ENCODE data around the gene PRLR. TPM values are rescaled to one million over a fixed set of nuclear protein-coding genes. Genes with fewer than 3 reads are reported as not detected.

The PRLR gene
- total and polyA plus RNA-seq, 2 of the 13 experiments (the other 11 are each of a cell fraction or from before 2014, with no cell fraction given): 12.2 to 13.3 TPM

GRCh38 chr5:35195472-35195852 is 34.8 kb downstream of the PRLR start (continued):
- peak; percentile 41; the same call in 1 of the 2 replicates for TF ChIP-seq PAXIP1 (CRISPR knock-in tag; conservative IDR thresholded peaks at IDR 0.05)
- TF ChIP-seq GABPB1 (CRISPR knock-in tag; IDR thresholded peaks at IDR 0.05): no peak
- no peak for TF ChIP-seq HDAC2 (CRISPR knock-in tag; IDR thresholded peaks at IDR 0.05)
- no peak for TF ChIP-seq CCDC6 (CRISPR knock-in tag; IDR thresholded peaks at IDR 0.05)
- TF ChIP-seq HOXA9 (CRISPR knock-in tag; IDR thresholded peaks at IDR 0.05; ENCODE audit: borderline replicate concordance): no peak
- TF ChIP-seq TBP (CRISPR knock-in tag; IDR thresholded peaks at IDR 0.05): no peak
- TF ChIP-seq, protein P1, sequence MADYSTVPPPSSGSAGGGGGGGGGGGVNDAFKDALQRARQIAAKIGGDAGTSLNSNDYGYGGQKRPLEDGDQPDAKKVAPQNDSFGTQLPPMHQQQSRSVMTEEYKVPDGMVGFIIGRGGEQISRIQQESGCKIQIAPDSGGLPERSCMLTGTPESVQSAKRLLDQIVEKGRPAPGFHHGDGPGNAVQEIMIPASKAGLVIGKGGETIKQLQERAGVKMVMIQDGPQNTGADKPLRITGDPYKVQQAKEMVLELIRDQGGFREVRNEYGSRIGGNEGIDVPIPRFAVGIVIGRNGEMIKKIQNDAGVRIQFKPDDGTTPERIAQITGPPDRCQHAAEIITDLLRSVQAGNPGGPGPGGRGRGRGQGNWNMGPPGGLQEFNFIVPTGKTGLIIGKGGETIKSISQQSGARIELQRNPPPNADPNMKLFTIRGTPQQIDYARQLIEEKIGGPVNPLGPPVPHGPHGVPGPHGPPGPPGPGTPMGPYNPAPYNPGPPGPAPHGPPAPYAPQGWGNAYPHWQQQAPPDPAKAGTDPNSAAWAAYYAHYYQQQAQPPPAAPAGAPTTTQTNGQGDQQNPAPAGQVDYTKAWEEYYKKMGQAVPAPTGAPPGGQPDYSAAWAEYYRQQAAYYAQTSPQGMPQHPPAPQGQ (CRISPR knock-in tag; IDR thresholded peaks at IDR 0.05; ENCODE audit: borderline replicate concordance): no peak
- TF ChIP-seq, protein P2, sequence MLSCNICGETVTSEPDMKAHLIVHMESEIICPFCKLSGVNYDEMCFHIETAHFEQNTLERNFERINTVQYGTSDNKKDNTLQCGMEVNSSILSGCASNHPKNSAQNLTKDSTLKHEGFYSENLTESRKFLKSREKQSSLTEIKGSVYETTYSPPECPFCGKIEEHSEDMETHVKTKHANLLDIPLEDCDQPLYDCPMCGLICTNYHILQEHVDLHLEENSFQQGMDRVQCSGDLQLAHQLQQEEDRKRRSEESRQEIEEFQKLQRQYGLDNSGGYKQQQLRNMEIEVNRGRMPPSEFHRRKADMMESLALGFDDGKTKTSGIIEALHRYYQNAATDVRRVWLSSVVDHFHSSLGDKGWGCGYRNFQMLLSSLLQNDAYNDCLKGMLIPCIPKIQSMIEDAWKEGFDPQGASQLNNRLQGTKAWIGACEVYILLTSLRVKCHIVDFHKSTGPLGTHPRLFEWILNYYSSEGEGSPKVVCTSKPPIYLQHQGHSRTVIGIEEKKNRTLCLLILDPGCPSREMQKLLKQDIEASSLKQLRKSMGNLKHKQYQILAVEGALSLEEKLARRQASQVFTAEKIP (CRISPR knock-in tag; IDR thresholded peaks at IDR 0.05; ENCODE audit: borderline replicate concordance): no peak
- TF ChIP-seq ZNF441 (CRISPR knock-in tag; IDR thresholded peaks at IDR 0.05; ENCODE audit: borderline replicate concordance): 0 out of 2 replicates have a peak, but pooled peaks have one; percentile 13
- TF ChIP-seq ZNF746 (CRISPR knock-in tag; IDR thresholded peaks at IDR 0.05): no peak
- TF ChIP-seq ASH2L (IDR thresholded peaks at IDR 0.05; ENCODE audit: insufficient read length, low read depth, low read length): peak; percentile 40
- TF ChIP-seq MLXIP (CRISPR knock-in tag; IDR thresholded peaks at IDR 0.05; ENCODE audit: borderline replicate concordance): no peak
- TF ChIP-seq, protein P3, sequence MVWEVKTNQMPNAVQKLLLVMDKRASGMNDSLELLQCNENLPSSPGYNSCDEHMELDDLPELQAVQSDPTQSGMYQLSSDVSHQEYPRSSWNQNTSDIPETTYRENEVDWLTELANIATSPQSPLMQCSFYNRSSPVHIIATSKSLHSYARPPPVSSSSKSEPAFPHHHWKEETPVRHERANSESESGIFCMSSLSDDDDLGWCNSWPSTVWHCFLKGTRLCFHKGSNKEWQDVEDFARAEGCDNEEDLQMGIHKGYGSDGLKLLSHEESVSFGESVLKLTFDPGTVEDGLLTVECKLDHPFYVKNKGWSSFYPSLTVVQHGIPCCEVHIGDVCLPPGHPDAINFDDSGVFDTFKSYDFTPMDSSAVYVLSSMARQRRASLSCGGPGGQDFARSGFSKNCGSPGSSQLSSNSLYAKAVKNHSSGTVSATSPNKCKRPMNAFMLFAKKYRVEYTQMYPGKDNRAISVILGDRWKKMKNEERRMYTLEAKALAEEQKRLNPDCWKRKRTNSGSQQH (CRISPR knock-in tag; IDR thresholded peaks at IDR 0.05; ENCODE audit: low read depth): no peak
- TF ChIP-seq GATA4 (IDR thresholded peaks at IDR 0.05; ENCODE audit: borderline replicate concordance, low read depth): no peak
- no peak for TF ChIP-seq KDM6A (CRISPR knock-in tag; IDR thresholded peaks at IDR 0.05; ENCODE audit: low read depth)
- no peak for TF ChIP-seq IKZF4 (CRISPR knock-in tag; IDR thresholded peaks at IDR 0.05; ENCODE audit: borderline replicate concordance, low read depth, not compliant biosample characterization)
- TF ChIP-seq YEATS4 (CRISPR knock-in tag; IDR thresholded peaks at IDR 0.05; ENCODE audit: borderline replicate concordance): no peak
- no peak for TF ChIP-seq ZNF562 (CRISPR knock-in tag; IDR thresholded peaks at IDR 0.05; ENCODE audit: borderline replicate concordance)
